Tibial artery (tissue), 4 donors: Measurements from ENCODE around the gene NCAM1.

ENCODE experiments used
- DNase-seq, 2 donors: peaks; one replicate each; pipeline ENCODE4 v3.0.0-alpha.2; 2019
- H3K27ac ChIP-seq, 2 donors: fragments of 200-600 bp; sonication (generic) in 1 of 2; 1 replicate in 1 of 2; 2 replicates in 1 of 2; pipeline ENCODE4 v1.5.1; 2018 to 2019; ENCODE audit warnings: mild to moderate bottlenecking in 1 of 2
- H3K27me3 ChIP-seq, 2 donors: fragments of 200-600 bp; sonication (generic) in 1 of 2; one replicate each; pipeline versions ENCODE4 v1.5.1 to v1.6.0; 2016 to 2019
- H3K36me3 ChIP-seq, 3 donors: fragments of 200-600 bp; sonication (generic) in 2 of 3; one replicate each; pipeline ENCODE4 v1.5.1; 2016 to 2019; ENCODE audit warnings: mild to moderate bottlenecking in 2 of 3
- H3K4me1 ChIP-seq, 4 donors: fragments of 200-600 bp; sonication (generic) in 2 of 4; 1 replicate in 3 of 4; 2 replicates in 1 of 4; pipeline ENCODE4 v1.5.1; 2016 to 2019
- H3K4me3 ChIP-seq, 2 donors: fragments of 200-600 bp; sonication (generic) in 1 of 2; 1 replicate in 1 of 2; 2 replicates in 1 of 2; pipeline ENCODE4 v1.5.1; 2018 to 2019; ENCODE audit warnings: mild to moderate bottlenecking in 2 of 2
- H3K9me3 ChIP-seq, 3 donors: fragments of 200-600 bp; sonication (generic) in 1 of 3; one replicate each; pipeline ENCODE4 v1.5.1; 2016 to 2019
- intact Hi-C: fragments of 100-400 bp; cut with DNase I; formaldehyde crosslinking; loops from one replicate; pipeline ENCODE4 v1.15.0; 2023; ENCODE audit warnings: low total_unique reads
- TF ChIP-seq, protein P1 (sequence below), 2 experiments: fragments of 200-600 bp in 1 of 2; fragments of 450-650 bp in 1 of 2; IDR thresholded peaks; one replicate each; pipeline ENCODE4 v1.5.1; 2017 to 2019; ENCODE audit warnings: antibody characterized with exemption in 2 of 2, mild to moderate bottlenecking in 1 of 2, moderate library complexity in 1 of 2

NCAM1 gene

DNA sequence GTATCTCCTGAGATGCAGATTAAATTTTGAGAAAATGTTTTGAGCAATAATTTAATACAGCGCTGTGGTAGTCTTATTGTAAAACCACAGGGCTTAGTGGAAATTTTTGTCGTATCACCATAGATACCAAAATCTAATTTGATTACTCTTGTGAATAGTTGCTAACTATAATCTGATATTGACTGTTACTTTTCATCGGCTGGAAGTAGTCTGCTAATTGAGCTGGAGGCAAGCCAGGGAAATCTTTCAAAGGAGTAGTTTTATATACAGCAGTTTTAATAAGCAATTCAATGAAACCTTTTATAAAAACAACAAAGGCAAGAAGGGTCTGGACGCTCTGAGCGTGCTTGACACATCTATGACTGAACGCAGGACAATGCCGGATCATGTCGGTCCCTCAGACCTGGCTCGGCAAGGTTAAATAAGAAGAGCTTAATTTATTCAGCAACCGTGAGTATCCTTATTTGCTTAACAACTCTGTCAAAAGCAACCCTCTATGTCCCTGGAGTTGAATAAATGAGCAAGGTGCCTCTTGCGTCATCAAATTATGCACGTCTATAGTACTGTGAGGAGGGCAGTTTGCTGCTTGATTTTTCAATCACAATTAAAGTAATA lies 121.2 kb downstream of the NCAM1 start:
- no peaks in the 10 kb centered on the region for H3K9me3 ChIP-seq
- H3K4me3 ChIP-seq, result no peak overlapping the region
- H3K27ac ChIP-seq, result no peak overlapping the region
- no peak for DNase-seq
- no peaks in the 10 kb centered on the region for H3K27me3 ChIP-seq
- intact Hi-C loops, result no loop called here
- TF ChIP-seq, protein P1, sequence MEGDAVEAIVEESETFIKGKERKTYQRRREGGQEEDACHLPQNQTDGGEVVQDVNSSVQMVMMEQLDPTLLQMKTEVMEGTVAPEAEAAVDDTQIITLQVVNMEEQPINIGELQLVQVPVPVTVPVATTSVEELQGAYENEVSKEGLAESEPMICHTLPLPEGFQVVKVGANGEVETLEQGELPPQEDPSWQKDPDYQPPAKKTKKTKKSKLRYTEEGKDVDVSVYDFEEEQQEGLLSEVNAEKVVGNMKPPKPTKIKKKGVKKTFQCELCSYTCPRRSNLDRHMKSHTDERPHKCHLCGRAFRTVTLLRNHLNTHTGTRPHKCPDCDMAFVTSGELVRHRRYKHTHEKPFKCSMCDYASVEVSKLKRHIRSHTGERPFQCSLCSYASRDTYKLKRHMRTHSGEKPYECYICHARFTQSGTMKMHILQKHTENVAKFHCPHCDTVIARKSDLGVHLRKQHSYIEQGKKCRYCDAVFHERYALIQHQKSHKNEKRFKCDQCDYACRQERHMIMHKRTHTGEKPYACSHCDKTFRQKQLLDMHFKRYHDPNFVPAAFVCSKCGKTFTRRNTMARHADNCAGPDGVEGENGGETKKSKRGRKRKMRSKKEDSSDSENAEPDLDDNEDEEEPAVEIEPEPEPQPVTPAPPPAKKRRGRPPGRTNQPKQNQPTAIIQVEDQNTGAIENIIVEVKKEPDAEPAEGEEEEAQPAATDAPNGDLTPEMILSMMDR (IDR thresholded peaks at IDR 0.05), result no peak
- no peaks in the 10 kb centered on the region for H3K36me3 ChIP-seq
- H3K4me1 ChIP-seq, result no peaks in the 10 kb centered on the region

- Histone ChIP-seq H3K9me3 (no peaks in the 10 kb centered on the region), H3K4me3 (no peak overlapping the region), H3K4me1 (no peaks in the 10 kb centered on the region), H3K36me3 (no peaks in the 10 kb centered on the region), H3K27me3 (no peaks in the 10 kb centered on the region), H3K27ac (no peak overlapping the region)
- intact Hi-C loops, result no loop called here
- no peak for DNase-seq
- TF ChIP-seq, protein P1 (IDR thresholded peaks at IDR 0.05), result no peak
Measured at GRCh38 chr11:113083571-113083970, 122.4 kb downstream of the NCAM1 start.

DNA sequence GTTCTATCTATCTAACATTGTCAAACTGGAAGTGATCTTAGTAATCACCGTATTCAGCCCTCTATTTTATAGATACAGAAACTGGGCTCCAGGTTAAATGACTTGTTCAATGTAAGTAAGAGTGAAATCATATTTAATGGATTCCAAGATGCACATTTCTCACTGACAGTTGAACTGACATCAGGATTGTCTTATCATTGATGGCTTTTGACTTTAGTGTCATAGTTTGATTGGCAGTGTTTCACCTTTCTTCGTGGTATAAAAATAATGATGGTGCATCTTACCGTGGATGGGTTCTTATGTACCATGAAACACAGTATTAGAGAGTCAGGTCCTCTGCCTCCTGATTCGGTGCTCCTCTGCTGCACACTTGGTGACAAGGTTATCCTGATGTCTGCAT lies 123.1 kb downstream of the NCAM1 start:
- no peak overlapping the region for H3K27ac ChIP-seq
- DNase-seq, result no peak
- H3K9me3 ChIP-seq, result no peaks in the 10 kb centered on the region
- H3K4me1 ChIP-seq, result no peaks in the 10 kb centered on the region
- no peak overlapping the region for H3K4me3 ChIP-seq
- TF ChIP-seq, protein P1 (IDR thresholded peaks at IDR 0.05), result no peak
- H3K36me3 ChIP-seq, result no peaks in the 10 kb centered on the region
- intact Hi-C loops, result no loop called here
- H3K27me3 ChIP-seq, result no peaks in the 10 kb centered on the region

GRCh38 chr11:113085446-113085845 lies 124.2 kb downstream of the NCAM1 start:
- Histone ChIP-seq H3K27ac (no peak overlapping the region), H3K9me3 (no peaks in the 10 kb centered on the region), H3K4me3 (no peak overlapping the region), H3K4me1 (no peaks in the 10 kb centered on the region), H3K27me3 (no peaks in the 10 kb centered on the region), H3K36me3 (no peaks in the 10 kb centered on the region)
- TF ChIP-seq, protein P1 (IDR thresholded peaks at IDR 0.05), result no peak
- intact Hi-C loops, result no loop called here
- no peak for DNase-seq

DNA sequence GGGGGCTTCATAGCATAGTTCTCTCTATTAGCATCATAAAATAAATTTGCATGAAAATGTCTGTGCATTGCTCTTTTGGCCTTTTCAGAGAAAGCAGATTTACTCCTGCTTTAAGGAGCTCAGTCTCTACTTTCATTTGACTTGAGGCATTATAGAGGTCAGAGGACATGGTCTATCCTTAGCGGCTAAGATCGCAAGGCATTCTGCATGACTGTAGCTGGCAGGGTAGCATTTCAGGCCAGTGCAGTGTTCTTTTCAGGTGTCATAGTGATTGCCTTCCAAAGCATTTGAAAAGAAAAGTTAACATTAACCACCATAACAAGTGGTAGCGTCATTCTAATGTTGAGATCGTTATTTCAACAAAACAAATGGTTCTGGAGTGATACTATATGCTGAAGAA lies 126.5 kb downstream of the NCAM1 start:
- Histone ChIP-seq H3K27ac (no peak overlapping the region), H3K4me3 (no peak overlapping the region), H3K36me3 (no peaks in the 10 kb centered on the region), H3K9me3 (no peaks in the 10 kb centered on the region), H3K27me3 (no peaks in the 10 kb centered on the region), H3K4me1 (no peaks in the 10 kb centered on the region)
- intact Hi-C loops, result no loop called here
- TF ChIP-seq, protein P1 (IDR thresholded peaks at IDR 0.05), result no peak
- no peak for DNase-seq
